Glutamatergic neuron (in vitro differentiated cells): ENCODE measurements around the gene ZAR1. TPM values are rescaled to one million over a fixed set of nuclear protein-coding genes. Genes with fewer than 3 reads are reported as not detected.

Experiments
- DNase-seq: peaks from one replicate; pipeline ENCODE4 v3.0.0; 2022
- H3K27ac Mint-ChIP-seq: one replicate; pipeline ENCODE4 v1.8.0; 2020; ENCODE audit warnings: mild to moderate bottlenecking, mixed read lengths, inconsistent platforms; ENCODE audit not compliant: unreplicated experiment
- H3K27me3 Mint-ChIP-seq: one replicate; pipeline ENCODE4 v1.8.0; 2020; ENCODE audit warnings: mild to moderate bottlenecking, moderate library complexity, mixed read lengths, inconsistent platforms; ENCODE audit not compliant: unreplicated experiment
- H3K36me3 Mint-ChIP-seq: one replicate; pipeline ENCODE4 v1.8.0; 2020; ENCODE audit warnings: mild to moderate bottlenecking, mixed read lengths, inconsistent platforms; ENCODE audit not compliant: unreplicated experiment
- H3K4me1 Mint-ChIP-seq: one replicate; pipeline ENCODE4 v1.8.0; 2020; ENCODE audit warnings: mild to moderate bottlenecking, low read depth, mixed read lengths, inconsistent platforms; ENCODE audit not compliant: unreplicated experiment
- H3K4me3 Mint-ChIP-seq: one replicate; pipeline ENCODE4 v1.8.0; 2020; ENCODE audit warnings: mild to moderate bottlenecking, mixed read lengths, inconsistent platforms; ENCODE audit not compliant: unreplicated experiment
- H3K9me3 Mint-ChIP-seq: one replicate; pipeline ENCODE4 v1.8.0; 2020; ENCODE audit warnings: mild to moderate bottlenecking, moderate library complexity, mixed read lengths, inconsistent platforms; ENCODE audit not compliant: unreplicated experiment
- total RNA-seq: library from RNA; stranded (reverse); fragmentation: NEBNext Ultra II Directional; extraction: Animal tissue kit (Norgen Biotek cat#: 25700); gene quantifications from one replicate; pipeline ENCODE4 v1.2.1, GENCODE V29; 2021; ENCODE audit not compliant: unreplicated experiment
- TF ChIP-seq, protein P1 (sequence below): fragments of 200-600 bp; sonication (generic); IDR thresholded peaks from one replicate; pipeline ENCODE4 v1.5.0; 2021; ENCODE audit not compliant: partially characterized antibody, unreplicated experiment

ZAR1 gene
- total RNA-seq, 1 donor from 2014 or later: 0.49 TPM

DNA sequence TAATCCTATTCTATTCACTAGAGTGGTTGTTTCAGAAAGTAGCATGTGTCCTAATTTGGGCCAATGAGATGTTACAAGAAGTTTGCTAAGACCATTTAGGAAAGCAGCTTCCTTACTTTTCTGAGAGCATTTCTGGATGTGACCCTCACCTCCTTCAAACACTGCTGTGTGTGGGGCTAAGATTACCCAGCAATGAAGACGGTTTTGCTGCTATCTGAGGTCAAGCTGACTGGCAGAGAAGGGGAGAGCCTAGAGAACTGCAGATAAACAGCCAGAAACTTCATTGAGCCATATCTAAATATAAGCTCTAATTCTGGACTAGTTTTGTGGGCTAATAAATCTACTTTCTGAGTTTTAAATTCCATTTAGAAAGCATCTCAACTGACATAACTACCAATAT, 36.4 kb downstream of the ZAR1 start:
- H3K36me3 Mint-ChIP-seq: no peaks in the 10 kb centered on the region
- H3K4me1 Mint-ChIP-seq: no peaks in the 10 kb centered on the region
- no peak overlapping the region for H3K27ac Mint-ChIP-seq
- peaks cover 2% of the 10 kb centered on the region for H3K27me3 Mint-ChIP-seq
- H3K9me3 Mint-ChIP-seq: peaks cover 5% of the 10 kb centered on the region
- H3K4me3 Mint-ChIP-seq: no peak overlapping the region
- DNase-seq: no peak
- TF ChIP-seq, protein P1, sequence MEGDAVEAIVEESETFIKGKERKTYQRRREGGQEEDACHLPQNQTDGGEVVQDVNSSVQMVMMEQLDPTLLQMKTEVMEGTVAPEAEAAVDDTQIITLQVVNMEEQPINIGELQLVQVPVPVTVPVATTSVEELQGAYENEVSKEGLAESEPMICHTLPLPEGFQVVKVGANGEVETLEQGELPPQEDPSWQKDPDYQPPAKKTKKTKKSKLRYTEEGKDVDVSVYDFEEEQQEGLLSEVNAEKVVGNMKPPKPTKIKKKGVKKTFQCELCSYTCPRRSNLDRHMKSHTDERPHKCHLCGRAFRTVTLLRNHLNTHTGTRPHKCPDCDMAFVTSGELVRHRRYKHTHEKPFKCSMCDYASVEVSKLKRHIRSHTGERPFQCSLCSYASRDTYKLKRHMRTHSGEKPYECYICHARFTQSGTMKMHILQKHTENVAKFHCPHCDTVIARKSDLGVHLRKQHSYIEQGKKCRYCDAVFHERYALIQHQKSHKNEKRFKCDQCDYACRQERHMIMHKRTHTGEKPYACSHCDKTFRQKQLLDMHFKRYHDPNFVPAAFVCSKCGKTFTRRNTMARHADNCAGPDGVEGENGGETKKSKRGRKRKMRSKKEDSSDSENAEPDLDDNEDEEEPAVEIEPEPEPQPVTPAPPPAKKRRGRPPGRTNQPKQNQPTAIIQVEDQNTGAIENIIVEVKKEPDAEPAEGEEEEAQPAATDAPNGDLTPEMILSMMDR: no peak

DNA sequence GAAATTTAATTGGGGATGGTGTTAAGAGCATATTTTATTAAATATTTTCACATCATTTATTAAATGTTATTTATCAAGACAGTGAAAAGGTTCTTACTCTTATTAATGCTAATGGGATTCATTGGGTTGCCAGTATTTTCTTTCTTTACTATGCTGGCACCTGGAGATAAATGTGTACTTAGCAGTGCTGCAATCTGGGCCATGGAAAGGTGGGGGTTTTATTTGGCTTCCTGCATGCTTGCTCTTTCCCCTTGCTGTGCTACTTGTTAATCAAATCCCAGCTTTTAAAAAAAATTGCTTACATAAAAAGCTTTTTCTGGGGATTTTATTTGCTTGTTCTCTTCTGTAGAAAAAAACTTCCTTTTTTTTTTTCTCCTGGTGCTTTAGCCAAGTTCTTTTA, 48.3 kb downstream of the ZAR1 start:
- TF ChIP-seq, protein P1: no peak
- H3K27ac Mint-ChIP-seq: no peak overlapping the region
- H3K4me1 Mint-ChIP-seq: peaks cover 3% of the 10 kb centered on the region
- H3K36me3 Mint-ChIP-seq: peaks cover 7% of the 10 kb centered on the region
- H3K9me3 Mint-ChIP-seq: no peaks in the 10 kb centered on the region
- no peak for DNase-seq
- H3K27me3 Mint-ChIP-seq: peaks cover 4% of the 10 kb centered on the region
- no peak overlapping the region for H3K4me3 Mint-ChIP-seq

DNA sequence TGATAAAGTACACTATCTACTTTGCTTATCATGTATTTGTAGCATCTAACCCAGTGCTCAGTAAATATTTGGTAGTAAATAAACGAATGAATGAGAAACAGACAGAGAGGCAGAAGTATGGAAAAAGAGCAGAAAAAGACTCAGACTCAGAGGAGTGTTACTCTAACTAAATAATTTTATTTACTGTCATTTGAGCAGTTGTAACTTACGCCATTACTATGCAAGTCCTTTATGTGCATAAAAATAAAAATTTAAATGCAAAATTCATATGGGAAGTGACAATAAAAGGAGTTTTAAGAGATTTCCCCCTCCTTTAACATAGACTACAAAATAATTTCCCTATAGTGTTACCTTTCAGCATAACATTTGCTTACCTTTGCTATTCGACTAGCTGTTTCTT, 49.5 kb downstream of the ZAR1 start:
- TF ChIP-seq, protein P1: no peak
- Mint-ChIP-seq H3K27ac (no peak overlapping the region), H3K4me3 (no peak overlapping the region), H3K27me3 (peaks cover 4% of the 10 kb centered on the region), H3K36me3 (peaks cover 7% of the 10 kb centered on the region), H3K9me3 (no peaks in the 10 kb centered on the region), H3K4me1 (peaks cover 3% of the 10 kb centered on the region)
- no peak for DNase-seq

DNA sequence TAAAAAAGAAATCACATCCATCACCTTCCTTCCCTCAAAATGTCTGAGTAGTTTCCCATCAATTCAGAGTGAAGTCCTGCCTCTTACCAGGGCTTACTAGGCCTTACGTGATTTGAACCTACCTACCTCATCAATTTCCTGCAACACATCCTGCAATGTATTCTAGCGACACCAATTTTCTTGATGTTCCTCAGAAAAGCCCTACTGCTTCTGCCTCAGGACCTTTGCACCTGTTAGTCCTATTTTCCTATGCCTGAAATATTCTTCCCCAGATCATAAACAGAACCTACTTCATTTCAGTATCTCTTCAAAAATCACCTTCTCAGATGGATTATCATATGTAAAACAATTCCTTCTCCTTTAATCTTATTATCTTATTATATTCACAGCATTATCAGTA, 52.8 kb downstream of the ZAR1 start:
- Mint-ChIP-seq H3K27ac (no peak overlapping the region), H3K36me3 (peaks cover 7% of the 10 kb centered on the region), H3K4me3 (no peak overlapping the region), H3K9me3 (no peaks in the 10 kb centered on the region), H3K27me3 (peaks cover 6% of the 10 kb centered on the region), H3K4me1 (peaks cover 3% of the 10 kb centered on the region)
- TF ChIP-seq, protein P1: no peak
- no peak for DNase-seq

DNA sequence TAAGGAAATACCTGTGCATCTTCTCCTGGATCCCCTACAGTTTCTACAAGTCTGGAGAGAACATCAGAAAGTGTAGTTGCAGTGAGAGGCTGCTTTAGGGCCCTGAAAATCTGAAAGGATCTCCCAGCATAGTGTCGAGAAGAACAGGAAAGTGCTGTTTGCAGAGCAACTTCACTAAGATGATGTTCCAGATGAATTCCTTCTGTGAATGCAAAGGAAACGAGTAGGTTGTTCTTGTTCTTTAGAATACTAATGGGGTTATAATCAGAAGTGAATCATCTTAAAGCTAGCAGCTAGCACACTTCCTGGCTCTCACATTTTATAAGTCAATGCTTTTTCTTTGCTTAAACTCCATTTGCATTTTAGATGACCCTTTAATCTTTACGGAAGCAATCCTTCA, 53.7 kb downstream of the ZAR1 start:
- TF ChIP-seq, protein P1: no peak
- no peaks in the 10 kb centered on the region for H3K4me1 Mint-ChIP-seq

More for the DNA sequence above, 53.7 kb downstream of the ZAR1 start:
- Mint-ChIP-seq H3K4me3 (no peak overlapping the region), H3K9me3 (no peaks in the 10 kb centered on the region), H3K27me3 (peaks cover 7% of the 10 kb centered on the region), H3K36me3 (peaks cover 7% of the 10 kb centered on the region), H3K27ac (no peak overlapping the region)
- no peak for DNase-seq

Other genes starting within 250 kb of the ZAR1 start
- 0.37 TPM for gene TEC, start 220.4 kb upstream of the ZAR1 start, total RNA-seq
- gene SLAIN2, start 148.7 kb upstream of the ZAR1 start, total RNA-seq: 72.6 TPM
- gene SLC10A4, start 6.9 kb upstream of the ZAR1 start, total RNA-seq: 7.1 TPM